Endothelial cell of umbilical vein (primary cell): ENCODE measurements around the gene TIMM29. TPM values are rescaled to one million over a fixed set of nuclear protein-coding genes. Genes with fewer than 3 reads are reported as not detected.

ENCODE experiments used
- BruUV-seq: library from RNA; stranded (reverse); fragments of 400-500 nt; replicated peaks from 2 replicates; lab custom pipeline; 2021; lab: Mats Ljungman, UMichigan
- CTCF ChIA-PET: fragments of 300-600, 350-600 bp; sonication (Branson Sonifier 250); formaldehyde crosslinking; loops from one replicate; lab custom pipeline; 2021; ENCODE audit warnings: antibody characterized with exemption, inconsistent platforms; lab: Charles Lee
- POLR2A ChIA-PET: fragments of 300-600, 350-600 bp; sonication (Branson Sonifier 250); formaldehyde crosslinking; loops from one replicate; lab custom pipeline; 2021; ENCODE audit warnings: antibody characterized with exemption, inconsistent platforms; lab: Charles Lee
- DNase-seq: peaks from one replicate; pipeline ENCODE4 v3.0.0-alpha.2; 2011; ENCODE audit warnings: low read depth, low spot score
- FAIRE-seq: peaks from 2 replicates; lab custom pipeline; 2011; peaks lifted over from hg19 to GRCh38; lab: Jason Lieb, UNC
- H2AFZ ChIP-seq: 2 replicates; pipeline ENCODE4 v1.6.0; 2012; ENCODE audit warnings: low read depth, low read length, control low read depth, inconsistent platforms
- H3K27ac ChIP-seq: 2 replicates; pipeline ENCODE4 v1.5.1; 2011; ENCODE audit warnings: low read depth, mild to moderate bottlenecking, control low read depth, low read length, moderate library complexity; ENCODE audit not compliant: insufficient read depth
- H3K27me3 ChIP-seq, 2 experiments: 2 replicates each; pipeline versions ENCODE4 v1.6.0 to v1.6.1; 2011; ENCODE audit warnings: low read length in 2 of 2, mixed read lengths in 1 of 2; ENCODE audit not compliant: control insufficient read depth in 2 of 2, insufficient read depth in 2 of 2
- H3K36me3 ChIP-seq, 2 experiments: 2 replicates in 1 of 2; 3 replicates in 1 of 2; pipeline ENCODE4 v1.5.1; 2011; ENCODE audit warnings: low read length in 2 of 2, mild to moderate bottlenecking in 1 of 2, moderate library complexity in 1 of 2; ENCODE audit not compliant: control insufficient read depth in 2 of 2, insufficient read depth in 2 of 2; ENCODE audit errors: extremely low read depth in 1 of 2
- H3K4me1 ChIP-seq: 3 replicates; pipeline ENCODE4 v1.5.1; 2011; ENCODE audit warnings: mild to moderate bottlenecking, low read length; ENCODE audit not compliant: control insufficient read depth, insufficient read depth; ENCODE audit errors: extremely low read depth
- H3K4me2 ChIP-seq: 2 replicates; pipeline ENCODE4 v1.6.1; 2011; ENCODE audit warnings: low read length, control low read depth, mixed read lengths; ENCODE audit not compliant: insufficient read depth
- H3K4me3 ChIP-seq, 3 experiments: fragments of 200-600 bp in 1 of 3; sonication (generic), shearing (Covaris generic) in 1 of 3; replicated peaks in 1 of 3; 2 replicates each; pipeline ENCODE4 v1.5.1; 2011 to 2016; ENCODE audit warnings: control low read depth in 3 of 3, low read length in 3 of 3, mild to moderate bottlenecking in 2 of 3, inconsistent platforms in 1 of 3, low read depth in 1 of 3, moderate library complexity in 1 of 3; ENCODE audit not compliant: insufficient read depth in 1 of 3
- H3K79me2 ChIP-seq: 2 replicates; pipeline ENCODE4 v1.6.0; 2012; ENCODE audit warnings: low read length, inconsistent platforms; ENCODE audit not compliant: control insufficient read depth, insufficient read depth
- H3K9ac ChIP-seq: replicated peaks from 2 replicates; pipeline ENCODE3; 2011; ENCODE audit warnings: low read length, control low read depth; ENCODE audit not compliant: insufficient read depth; ENCODE audit errors: extremely low read depth
- H3K9me1 ChIP-seq: replicated peaks from 3 replicates; pipeline ENCODE4 v1.6.0; 2011; ENCODE audit warnings: mild to moderate bottlenecking, low read length; ENCODE audit not compliant: control insufficient read depth, insufficient read depth; ENCODE audit errors: extremely low read depth
- H3K9me3 ChIP-seq: replicated peaks from 2 replicates; pipeline ENCODE4 v1.5.1; 2012; ENCODE audit warnings: low read length, inconsistent platforms; ENCODE audit not compliant: control insufficient read depth, insufficient read depth
- H4K20me1 ChIP-seq: replicated peaks from 2 replicates; pipeline ENCODE3; 2011; ENCODE audit warnings: mild to moderate bottlenecking, low read length; ENCODE audit not compliant: control insufficient read depth, insufficient read depth; ENCODE audit errors: extremely low read depth
- EZH2 ChIP-seq: IDR thresholded peaks from 2 replicates; pipeline ENCODE4 v1.6.1; 2012; ENCODE audit warnings: borderline replicate concordance, low read depth, mild to moderate bottlenecking, moderate library complexity, low read length, inconsistent platforms; ENCODE audit not compliant: severe bottlenecking
- FOS ChIP-seq: IDR thresholded peaks from 2 replicates; pipeline ENCODE4 v1.6.1; 2011; ENCODE audit warnings: mild to moderate bottlenecking, low read length, moderate library complexity, borderline replicate concordance; ENCODE audit not compliant: insufficient read depth
- GATA2 ChIP-seq: IDR thresholded peaks from 2 replicates; pipeline ENCODE4 v1.7.0; 2011; ENCODE audit warnings: low read depth, mild to moderate bottlenecking, moderate library complexity, mixed read lengths, low read length; ENCODE audit not compliant: insufficient read length, insufficient read depth
- JUN ChIP-seq: IDR thresholded peaks from 2 replicates; pipeline ENCODE4 v1.6.1; 2011; ENCODE audit warnings: borderline replicate concordance, low read depth; ENCODE audit not compliant: insufficient read length, insufficient read depth
- MYC ChIP-seq: IDR thresholded peaks from one replicate; pipeline ENCODE4 v1.6.1; 2011; ENCODE audit warnings: mild to moderate bottlenecking, low read depth, low read length
- POLR2A ChIP-seq: IDR thresholded peaks from 2 replicates; pipeline ENCODE4 v1.6.1; 2012; ENCODE audit warnings: low read depth, mild to moderate bottlenecking, control low read depth, low read length
- POLR2AphosphoS5 ChIP-seq: IDR thresholded peaks from 2 replicates; pipeline ENCODE4 v1.6.1; 2012; ENCODE audit warnings: low read depth, mild to moderate bottlenecking, control low read depth, low read length, moderate library complexity; ENCODE audit not compliant: insufficient read depth
- dilution Hi-C: fragments of 300-500 bp; cut with MboI; formaldehyde crosslinking; loops from one replicate; pipeline ENCODE4 v1.15.0; 2019; ENCODE audit warnings: low sequenced_read_pairs; ENCODE audit not compliant: extremely low pct_ligation_motif_present
- intact Hi-C: fragments of 100-400 bp; cut with micrococcal nuclease; formaldehyde crosslinking; loops from one replicate; pipeline ENCODE4 v1.10.0; 2022
- polyA plus RNA-seq, 4 experiments: library from polyadenylated mRNA; depleted of rRNA in 3 of 4; stranded (reverse) in 3 of 4; unstranded in 1 of 4; fragments of >200 nt; gene quantifications; 2 replicates each; pipeline versions ENCODE4 v1.2.1 to v1.2.3, GENCODE V29; 2011 to 2012; ENCODE audit warnings: missing spikeins in 1 of 4
- total RNA-seq: library from RNA; stranded (reverse); gene quantifications from 2 replicates; pipeline ENCODE4 v1.2.3, GENCODE V29; 2021
- TF ChIP-seq, protein P1 (sequence below), 2 donors: IDR thresholded peaks; 1 replicate in 1 of 2; 2 replicates in 1 of 2; pipeline ENCODE4 v1.5.1; 2011; ENCODE audit warnings: low read length in 2 of 2, mild to moderate bottlenecking in 2 of 2, moderate library complexity in 2 of 2, control low read depth in 1 of 2, inconsistent platforms in 1 of 2, low read depth in 1 of 2; ENCODE audit not compliant: insufficient read depth in 1 of 2; ENCODE audit errors: extremely low read depth in 1 of 2
- TF ChIP-seq, protein P2 (sequence below): IDR thresholded peaks from 2 replicates; pipeline ENCODE4 v1.6.1; 2011; ENCODE audit not compliant: insufficient read depth, insufficient read length

Gene TIMM29
- total and polyA plus RNA-seq, 2 donors (not counting 3 experiments of a cell fraction or from before 2014, with no cell fraction given): 10.7 to 20.6 TPM

DNA sequence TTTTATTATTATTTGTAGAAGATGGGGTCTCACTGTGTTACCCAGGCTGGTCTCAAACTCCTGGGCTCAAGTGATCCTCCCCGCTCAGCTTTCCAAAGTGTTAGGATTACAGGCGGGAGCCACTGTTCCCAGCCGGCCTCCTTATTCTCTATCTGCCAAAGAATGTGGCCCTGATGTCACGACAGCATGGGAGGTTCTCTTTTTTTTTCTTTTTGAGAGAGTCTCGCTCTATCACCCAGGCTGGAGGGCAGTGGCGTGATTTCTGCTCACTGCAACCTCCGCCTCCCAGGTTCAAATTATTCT is 33.7 kb upstream of the TIMM29 start:
- no peak overlapping the region for H3K4me3 ChIP-seq
- no peaks in the 10 kb centered on the region for H4K20me1 ChIP-seq
- H3K4me1 ChIP-seq: no peaks in the 10 kb centered on the region
- POLR2A ChIA-PET: no interaction called here
- H3K27me3 ChIP-seq: no peaks in the 10 kb centered on the region
- H3K9ac ChIP-seq: no peak overlapping the region
- H3K4me2 ChIP-seq: no peak overlapping the region
- H3K27ac ChIP-seq: no peak overlapping the region
- no TSS peak for BruUV-seq
- DNase-seq (no peak), FAIRE-seq (no peak)
- H3K36me3 ChIP-seq: no peaks in the 10 kb centered on the region
- peaks cover 31% of the 10 kb centered on the region for H3K79me2 ChIP-seq
- no peak overlapping the region for H2AFZ ChIP-seq
- CTCF ChIA-PET: interaction anchor here (3.2 kb wide), 1 partner anchor 24 kb away, joined by 13 read pairs; the partner anchor contains the start of gene CARM1
- no peaks in the 10 kb centered on the region for H3K9me1 ChIP-seq
- TF ChIP-seq, protein P1, sequence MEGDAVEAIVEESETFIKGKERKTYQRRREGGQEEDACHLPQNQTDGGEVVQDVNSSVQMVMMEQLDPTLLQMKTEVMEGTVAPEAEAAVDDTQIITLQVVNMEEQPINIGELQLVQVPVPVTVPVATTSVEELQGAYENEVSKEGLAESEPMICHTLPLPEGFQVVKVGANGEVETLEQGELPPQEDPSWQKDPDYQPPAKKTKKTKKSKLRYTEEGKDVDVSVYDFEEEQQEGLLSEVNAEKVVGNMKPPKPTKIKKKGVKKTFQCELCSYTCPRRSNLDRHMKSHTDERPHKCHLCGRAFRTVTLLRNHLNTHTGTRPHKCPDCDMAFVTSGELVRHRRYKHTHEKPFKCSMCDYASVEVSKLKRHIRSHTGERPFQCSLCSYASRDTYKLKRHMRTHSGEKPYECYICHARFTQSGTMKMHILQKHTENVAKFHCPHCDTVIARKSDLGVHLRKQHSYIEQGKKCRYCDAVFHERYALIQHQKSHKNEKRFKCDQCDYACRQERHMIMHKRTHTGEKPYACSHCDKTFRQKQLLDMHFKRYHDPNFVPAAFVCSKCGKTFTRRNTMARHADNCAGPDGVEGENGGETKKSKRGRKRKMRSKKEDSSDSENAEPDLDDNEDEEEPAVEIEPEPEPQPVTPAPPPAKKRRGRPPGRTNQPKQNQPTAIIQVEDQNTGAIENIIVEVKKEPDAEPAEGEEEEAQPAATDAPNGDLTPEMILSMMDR (IDR thresholded peaks at IDR 0.05; ENCODE audit: extremely low read depth in 1 of 2, insufficient read depth in 1 of 2, low read depth in 1 of 2, low read length in 2 of 2): no peak
- H3K9me3 ChIP-seq: no peaks in the 10 kb centered on the region
- intact Hi-C loops: no loop called here
- dilution Hi-C loops: no loop called here

- H3K4me3 ChIP-seq: no peak overlapping the region
- no peaks in the 10 kb centered on the region for H3K9me3 ChIP-seq
- no peaks in the 10 kb centered on the region for H3K4me1 ChIP-seq
- no peaks in the 10 kb centered on the region for H3K9me1 ChIP-seq
- H3K27me3 ChIP-seq: no peaks in the 10 kb centered on the region
- POLR2A ChIA-PET: no interaction called here
- FAIRE-seq (no peak), DNase-seq (no peak)
- BruUV-seq: no TSS peak
- peaks cover 31% of the 10 kb centered on the region for H3K79me2 ChIP-seq
- no peaks in the 10 kb centered on the region for H3K36me3 ChIP-seq
- intact Hi-C loops: no loop called here
- H3K4me2 ChIP-seq: no peak overlapping the region
- H3K9ac ChIP-seq: no peak overlapping the region
- no peaks in the 10 kb centered on the region for H4K20me1 ChIP-seq
- dilution Hi-C loops: no loop called here
- TF ChIP-seq POLR2A (no peak), EZH2 (no peak), MYC (no peak), GATA2 (no peak), FOS (no peak), POLR2AphosphoS5 (no peak), JUN (no peak)
- TF ChIP-seq, protein P1 (IDR thresholded peaks at IDR 0.05; ENCODE audit: extremely low read depth in 1 of 2, insufficient read depth in 1 of 2, low read depth in 1 of 2, low read length in 2 of 2): no peak
- TF ChIP-seq, protein P2, sequence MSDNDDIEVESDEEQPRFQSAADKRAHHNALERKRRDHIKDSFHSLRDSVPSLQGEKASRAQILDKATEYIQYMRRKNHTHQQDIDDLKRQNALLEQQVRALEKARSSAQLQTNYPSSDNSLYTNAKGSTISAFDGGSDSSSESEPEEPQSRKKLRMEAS: no peak
- H3K27ac ChIP-seq: no peak overlapping the region
- no peak overlapping the region for H2AFZ ChIP-seq
- CTCF ChIA-PET: interaction anchor here (3.2 kb wide), 1 partner anchor 25 kb away, joined by 13 read pairs; the partner anchor contains the start of gene CARM1
These were observed 33.2 kb upstream of the TIMM29 start for GRCh38 chr19:10895363-10895762.
